ENCODE measurements around the gene CTSK. TPM values are rescaled to one million over a fixed set of nuclear protein-coding genes. Genes with fewer than 3 reads are reported as not detected.
"Not testable (repeated sequence)": the region's sequence is repeated elsewhere in the genome, so short reads cannot be mapped to it uniquely, and the experiment has no call there.

CTSK gene
- total RNA-seq, 4 donors from 2014 or later: 8.4 to 20.2 (median 17.7) TPM

DNA sequence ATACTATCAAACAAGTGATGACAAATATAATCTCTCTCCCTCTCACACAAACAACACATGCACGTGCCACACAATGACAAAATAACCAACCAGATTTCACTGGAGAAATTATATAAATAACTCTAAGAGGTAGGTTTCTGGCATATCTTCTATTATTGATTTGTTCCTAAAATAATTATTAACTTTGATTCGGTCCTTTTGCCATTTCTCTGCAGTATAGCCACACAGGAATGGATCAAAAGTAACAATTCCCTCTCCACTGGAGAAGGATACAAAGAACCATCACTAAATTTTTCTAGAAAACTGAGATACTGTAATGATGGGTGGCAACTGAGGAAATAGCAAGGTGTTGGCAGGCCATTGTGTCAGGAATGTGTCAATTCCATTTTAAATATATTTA lies 34.9 kb upstream of the CTSK start:
- Histone ChIP-seq H3K4me3 (no peak overlapping the region), H3K27me3 (no peaks in the 10 kb centered on the region), H3K27ac (no peak overlapping the region), H3K9me3 (no peaks in the 10 kb centered on the region), H3K36me3 (peaks cover 0 to 32% of the 10 kb centered on the region in 2 donors), H3K4me1 (peaks cover 12 to 16% of the 10 kb centered on the region in 2 donors)
- intact Hi-C loops (cut with DNase I; ENCODE audit: low total_unique reads) (no loop called here), in situ Hi-C loops (cut with MboI; ENCODE audit: low sequenced_read_pairs in 4 of 4) (no loop called here)
- ATAC-seq (no peak), DNase-seq (no peak)
- TF ChIP-seq, protein P1, sequence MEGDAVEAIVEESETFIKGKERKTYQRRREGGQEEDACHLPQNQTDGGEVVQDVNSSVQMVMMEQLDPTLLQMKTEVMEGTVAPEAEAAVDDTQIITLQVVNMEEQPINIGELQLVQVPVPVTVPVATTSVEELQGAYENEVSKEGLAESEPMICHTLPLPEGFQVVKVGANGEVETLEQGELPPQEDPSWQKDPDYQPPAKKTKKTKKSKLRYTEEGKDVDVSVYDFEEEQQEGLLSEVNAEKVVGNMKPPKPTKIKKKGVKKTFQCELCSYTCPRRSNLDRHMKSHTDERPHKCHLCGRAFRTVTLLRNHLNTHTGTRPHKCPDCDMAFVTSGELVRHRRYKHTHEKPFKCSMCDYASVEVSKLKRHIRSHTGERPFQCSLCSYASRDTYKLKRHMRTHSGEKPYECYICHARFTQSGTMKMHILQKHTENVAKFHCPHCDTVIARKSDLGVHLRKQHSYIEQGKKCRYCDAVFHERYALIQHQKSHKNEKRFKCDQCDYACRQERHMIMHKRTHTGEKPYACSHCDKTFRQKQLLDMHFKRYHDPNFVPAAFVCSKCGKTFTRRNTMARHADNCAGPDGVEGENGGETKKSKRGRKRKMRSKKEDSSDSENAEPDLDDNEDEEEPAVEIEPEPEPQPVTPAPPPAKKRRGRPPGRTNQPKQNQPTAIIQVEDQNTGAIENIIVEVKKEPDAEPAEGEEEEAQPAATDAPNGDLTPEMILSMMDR (IDR thresholded peaks at IDR 0.05 in 4 of 5, conservative IDR thresholded peaks at IDR 0.05 in 1 of 5): no peak
- TF ChIP-seq POLR2A (IDR thresholded peaks at IDR 0.05): no peak

DNA sequence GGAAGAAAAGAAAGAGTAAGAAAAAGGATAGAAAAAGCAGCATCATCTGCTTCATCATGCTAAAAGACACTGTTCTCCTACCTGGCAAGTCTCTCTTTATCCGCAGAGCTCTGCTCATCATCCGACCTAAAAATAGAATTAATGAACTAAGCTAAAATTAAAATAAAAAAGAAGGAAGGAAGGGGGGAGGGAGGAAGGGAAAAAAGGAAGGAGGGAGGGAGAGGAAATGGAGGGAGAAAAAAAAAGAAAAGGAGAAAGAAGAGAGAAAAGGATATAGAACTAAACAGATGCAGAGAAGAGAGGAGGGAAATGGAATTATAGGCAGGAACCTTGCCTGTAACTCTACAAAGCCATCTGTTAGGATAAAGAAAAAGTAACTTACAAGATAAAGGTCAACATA lies 34.3 kb upstream of the CTSK start:
- Histone ChIP-seq H3K4me1 (peaks cover 6 to 10% of the 10 kb centered on the region in 2 donors), H3K9me3 (no peaks in the 10 kb centered on the region), H3K4me3 (no peak overlapping the region), H3K27ac (no peak overlapping the region), H3K27me3 (no peaks in the 10 kb centered on the region), H3K36me3 (peaks cover 0 to 38% of the 10 kb centered on the region in 2 donors)
- DNase-seq (no peak), ATAC-seq (no peak)
- intact Hi-C loops (cut with DNase I; ENCODE audit: low total_unique reads) (no loop called here), in situ Hi-C loops (cut with MboI; ENCODE audit: low sequenced_read_pairs in 4 of 4) (no loop called here)
- TF ChIP-seq POLR2A (IDR thresholded peaks at IDR 0.05): no peak
- TF ChIP-seq, protein P1 (IDR thresholded peaks at IDR 0.05 in 4 of 5, conservative IDR thresholded peaks at IDR 0.05 in 1 of 5): no peak

DNA sequence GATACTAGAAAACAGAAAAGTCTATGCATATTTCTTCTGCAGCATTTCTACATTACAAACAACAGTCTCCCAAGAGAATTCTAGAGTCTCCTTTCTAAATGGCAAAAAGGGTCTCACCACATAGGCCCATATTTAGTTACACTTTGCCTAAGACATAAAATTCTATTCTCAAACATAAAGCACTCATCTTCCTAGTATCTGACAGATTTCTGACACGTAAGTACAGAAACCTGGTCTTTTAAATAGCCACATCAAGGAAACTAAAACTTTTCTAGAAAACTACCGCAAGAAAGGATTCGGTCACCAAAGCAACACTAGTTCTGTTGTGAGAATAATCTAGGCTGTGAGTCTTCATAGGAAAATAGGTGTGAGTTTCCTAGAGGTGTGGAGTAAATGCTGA lies 33.6 kb upstream of the CTSK start:
- no peaks in the 10 kb centered on the region for H3K9me3 ChIP-seq
- H3K4me3 ChIP-seq: no peak overlapping the region
- TF ChIP-seq POLR2A (IDR thresholded peaks at IDR 0.05): no peak
- TF ChIP-seq, protein P1 (IDR thresholded peaks at IDR 0.05 in 4 of 5, conservative IDR thresholded peaks at IDR 0.05 in 1 of 5): no peak
- DNase-seq: no peak
- H3K27ac ChIP-seq: no peak overlapping the region
- intact Hi-C loops (cut with DNase I; ENCODE audit: low total_unique reads) (no loop called here), in situ Hi-C loops (cut with MboI; ENCODE audit: low sequenced_read_pairs in 4 of 4) (no loop called here)
- H3K36me3 ChIP-seq: peaks cover 0 to 45% of the 10 kb centered on the region in 2 donors
- H3K27me3 ChIP-seq: no peaks in the 10 kb centered on the region
- ATAC-seq: no peak
- peaks cover 5 to 10% of the 10 kb centered on the region in 2 donors for H3K4me1 ChIP-seq

DNA sequence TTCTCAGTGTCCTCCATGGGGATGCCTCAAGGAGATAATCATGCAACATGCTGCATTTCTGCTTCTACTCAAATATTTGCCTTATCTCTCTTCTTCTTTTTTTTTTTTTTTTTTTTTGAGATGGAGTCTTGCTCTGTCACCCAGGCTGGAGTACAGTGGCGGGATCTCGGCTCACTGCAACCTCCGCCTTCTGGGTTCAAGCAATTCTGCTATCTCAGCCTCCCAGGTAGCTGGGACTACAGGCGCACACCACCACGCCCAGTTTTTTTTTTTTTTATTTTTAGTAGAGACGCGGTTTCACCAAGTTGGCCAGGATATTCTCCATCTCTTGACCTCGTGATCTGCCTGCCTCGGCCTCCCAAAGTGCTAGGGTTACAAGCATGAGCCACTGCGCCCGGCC lies 32.8 kb upstream of the CTSK start:
- in situ Hi-C loops (cut with MboI; ENCODE audit: low sequenced_read_pairs in 4 of 4); H3K9me3 ChIP-seq; ATAC-seq; intact Hi-C loops (cut with DNase I; ENCODE audit: low total_unique reads); H3K27me3 ChIP-seq; DNase-seq; H3K27ac ChIP-seq; H3K4me3 ChIP-seq: not testable (repeated sequence)
- Histone ChIP-seq H3K4me1 (peaks cover 0 to 10% of the 10 kb centered on the region in 2 donors), H3K36me3 (peaks cover 0 to 52% of the 10 kb centered on the region in 2 donors)

DNA sequence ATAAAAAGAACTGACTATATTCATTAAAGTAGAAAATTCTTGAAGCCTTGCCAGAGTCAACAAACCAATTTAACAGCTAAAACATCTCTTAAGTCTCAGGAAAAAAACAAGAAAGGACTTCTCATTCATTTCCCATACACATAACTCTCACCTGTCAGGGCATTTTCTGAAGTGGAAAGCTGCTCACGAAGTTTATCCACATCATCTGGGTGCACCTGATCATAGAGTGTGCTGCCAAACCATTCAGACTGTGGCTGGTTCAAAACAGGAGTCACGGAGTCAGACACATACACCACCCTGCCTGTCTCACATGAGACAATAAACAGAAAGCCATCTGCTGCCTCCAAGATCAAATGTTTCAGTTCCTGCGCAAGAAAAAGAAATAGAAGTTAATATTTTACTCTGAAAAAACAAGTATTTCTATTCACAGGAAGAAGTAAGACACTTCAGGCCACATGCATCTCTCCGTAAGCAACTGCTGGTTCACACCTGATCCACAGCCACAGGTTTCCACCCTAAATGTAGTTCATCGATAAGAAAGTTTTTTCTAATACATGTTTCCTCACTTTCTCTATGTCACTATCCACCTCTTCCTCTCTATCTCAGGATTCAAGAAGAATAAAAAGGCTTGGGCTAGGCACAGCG lies 28.2 kb upstream of the CTSK start:
- intact Hi-C loops (cut with DNase I; ENCODE audit: low total_unique reads) (no loop called here), in situ Hi-C loops (cut with MboI; ENCODE audit: low sequenced_read_pairs in 4 of 4) (no loop called here)
- ATAC-seq (no peak), DNase-seq (no peak)
- peaks cover 0 to 88% of the 10 kb centered on the region in 2 donors for H3K36me3 ChIP-seq
- TF ChIP-seq POLR2A (IDR thresholded peaks at IDR 0.05): no peak
- TF ChIP-seq, protein P1 (IDR thresholded peaks at IDR 0.05 in 4 of 5, conservative IDR thresholded peaks at IDR 0.05 in 1 of 5): no peak
- no peaks in the 10 kb centered on the region for H3K9me3 ChIP-seq
- no peak overlapping the region for H3K4me3 ChIP-seq
- H3K27ac ChIP-seq: no peak overlapping the region
- no peaks in the 10 kb centered on the region for H3K4me1 ChIP-seq
- H3K27me3 ChIP-seq: no peaks in the 10 kb centered on the region

DNA sequence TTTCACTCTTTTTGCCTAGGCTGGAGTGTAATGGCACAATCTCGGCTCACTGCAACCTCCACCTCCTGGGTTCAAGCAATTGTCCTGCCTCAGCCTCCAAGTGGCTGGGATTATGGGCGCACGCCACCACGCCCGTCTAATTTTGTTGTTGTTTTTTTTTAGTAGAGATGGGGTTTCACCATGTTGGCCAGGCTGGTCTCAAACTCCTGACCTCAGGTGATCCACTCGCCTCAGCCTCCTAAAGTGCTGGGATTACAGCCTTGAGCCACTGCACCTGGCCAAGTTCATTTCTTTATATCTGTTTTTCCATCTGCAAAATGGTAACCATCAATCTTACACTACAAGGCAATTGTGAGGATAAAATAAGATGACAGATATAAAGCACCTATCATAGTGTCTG lies 25.9 kb upstream of the CTSK start:
- H3K9me3 ChIP-seq; H3K27me3 ChIP-seq; in situ Hi-C loops (cut with MboI; ENCODE audit: low sequenced_read_pairs in 4 of 4); H3K27ac ChIP-seq; H3K4me1 ChIP-seq; ATAC-seq; DNase-seq; H3K4me3 ChIP-seq; intact Hi-C loops (cut with DNase I; ENCODE audit: low total_unique reads): not testable (repeated sequence)
- H3K36me3 ChIP-seq: peaks cover 0 to 97% of the 10 kb centered on the region in 2 donors

Data from gastrocnemius medialis (tissue), 4 donors.